K562 (cell line): Measurements from ENCODE around the gene MED29. TPM values are rescaled to one million over a fixed set of nuclear protein-coding genes. Genes with fewer than 3 reads are reported as not detected.
A peak's percentile ranks its signal among the peaks of the same experiment; 100 is the strongest.

ENCODE experiments used
- ATAC-seq: fragments of 200-7000 bp; cut with Tn5 transposase; 3 replicates; pipeline ENCODE4 v1.9.1; 2020; ENCODE audit warnings: moderate library complexity
- BruUV-seq: library from RNA; stranded (reverse); fragments of 400-500 nt; replicated peaks from 2 replicates; lab custom pipeline; 2021; lab: Mats Ljungman, UMichigan
- CTCF ChIA-PET: fragments of 300-600 bp; formaldehyde crosslinking; extraction: SDS; loops from one replicate; lab custom pipeline; 2021; ENCODE audit warnings: low intra/inter-chr PET ratio; lab: Yijun Ruan, JAX
- POLR2A ChIA-PET: fragments of 300-600, 350-650 bp; sonication (Branson Sonifier 250); formaldehyde crosslinking; extraction: SDS; loops from one replicate; lab custom pipeline; 2021; ENCODE audit warnings: antibody characterized with exemption, inconsistent platforms; lab: Yijun Ruan, JAX
- DNase-seq, 4 experiments: peaks; one replicate each; pipeline versions ENCODE4 v3.0.0 to v3.0.0-alpha.2; 2011 to 2018; ENCODE audit warnings: low spot score in 3 of 4, mixed read lengths in 3 of 4; ENCODE audit errors: extremely low read depth in 1 of 4
- FAIRE-seq: peaks from 2 replicates; lab custom pipeline; 2011; peaks lifted over from hg19 to GRCh38; lab: Jason Lieb, UNC
- H2AFZ ChIP-seq: 2 replicates; pipeline ENCODE4 v1.6.0; 2011; ENCODE audit warnings: low read depth, low read length, control low read depth, inconsistent platforms
- H3K27ac ChIP-seq: fragments of 200-600 bp; 3 replicates; pipeline ENCODE4 v1.8.0; 2011; ENCODE audit warnings: low read depth, mild to moderate bottlenecking, control low read depth, inconsistent platforms, low read length, moderate library complexity, mixed read lengths; ENCODE audit errors: extremely low read depth
- H3K27me3 ChIP-seq, 2 experiments: fragments of 300-600 bp in 1 of 2; 2 replicates in 1 of 2; 3 replicates in 1 of 2; pipeline versions ENCODE4 v1.6.0 to v1.8.0; 2011; ENCODE audit warnings: inconsistent platforms in 2 of 2, low read length in 2 of 2, mild to moderate bottlenecking in 1 of 2, mixed read lengths in 1 of 2, moderate library complexity in 1 of 2; ENCODE audit not compliant: control insufficient read depth in 2 of 2, insufficient read depth in 2 of 2
- H3K36me3 ChIP-seq: fragments of 300-600 bp; 3 replicates; pipeline ENCODE4 v1.8.0; 2011; ENCODE audit warnings: mild to moderate bottlenecking, low read length, inconsistent platforms; ENCODE audit not compliant: control insufficient read depth, insufficient read depth
- H3K4me1 ChIP-seq, 2 experiments: fragments of 200-600 bp in 1 of 2; replicated peaks in 1 of 2; 2 replicates in 1 of 2; 3 replicates in 1 of 2; pipeline versions ENCODE4 v1.5.1 to v1.8.0; 2011; ENCODE audit warnings: inconsistent platforms in 2 of 2, low read length in 2 of 2, mild to moderate bottlenecking in 1 of 2, mixed read lengths in 1 of 2, moderate library complexity in 1 of 2; ENCODE audit not compliant: control insufficient read depth in 2 of 2, insufficient read depth in 2 of 2
- H3K4me2 ChIP-seq: 2 replicates; pipeline ENCODE4 v1.6.1; 2011; ENCODE audit warnings: low read length, control low read depth, inconsistent platforms, mixed read lengths; ENCODE audit not compliant: insufficient read depth
- H3K4me3 ChIP-seq: fragments of 200-600 bp; sonication (generic), shearing (Covaris generic); 2 replicates; pipeline ENCODE4 v1.5.1; 2016; ENCODE audit warnings: control low read depth, inconsistent platforms
- H3K79me2 ChIP-seq: fragments of 200-600 bp; 3 replicates; pipeline ENCODE4 v1.8.0; 2011; ENCODE audit warnings: low read length, inconsistent platforms; ENCODE audit not compliant: control insufficient read depth, insufficient read depth
- H3K9ac ChIP-seq, 2 experiments: 2 replicates each; pipeline versions ENCODE4 v1.6.0 to v1.6.1; 2011; ENCODE audit warnings: low read depth in 2 of 2, low read length in 2 of 2, control low read depth in 1 of 2, inconsistent platforms in 1 of 2, mild to moderate bottlenecking in 1 of 2, mixed read lengths in 1 of 2; ENCODE audit not compliant: insufficient read depth in 1 of 2
- H3K9me1 ChIP-seq: one replicate; pipeline ENCODE4 v1.6.0; 2011; ENCODE audit warnings: inconsistent platforms, mild to moderate bottlenecking, low read length, moderate library complexity; ENCODE audit not compliant: control insufficient read depth, insufficient read depth
- H3K9me3 ChIP-seq: replicated peaks from 2 replicates; pipeline ENCODE4 v1.5.1; 2011; ENCODE audit warnings: low read depth, low read length, inconsistent platforms; ENCODE audit not compliant: control insufficient read depth, insufficient read depth
- H4K20me1 ChIP-seq: replicated peaks from 2 replicates; pipeline ENCODE4 v1.6.1; 2011; ENCODE audit warnings: low read length, inconsistent platforms, mixed read lengths; ENCODE audit not compliant: control insufficient read depth, insufficient read depth
- BHLHE40 ChIP-seq: IDR thresholded peaks from 2 replicates; pipeline ENCODE4 v1.6.1; 2011; ENCODE audit warnings: low read length, improper control_type of control experiment
- DDX20 ChIP-seq: fragments of 450-650 bp; IDR thresholded peaks from 2 replicates; pipeline ENCODE4 v1.6.1; 2016; ENCODE audit warnings: missing genetic modification characterization, low read depth, mild to moderate bottlenecking, missing compliant biosample characterization, moderate library complexity
- FOXK2 ChIP-seq, 2 experiments: fragments of 450-650 bp; IDR thresholded peaks in 1 of 2; conservative IDR thresholded peaks in 1 of 2; 2 replicates each; pipeline ENCODE4 v1.6.1; 2016; ENCODE audit warnings: low read depth in 2 of 2, mild to moderate bottlenecking in 1 of 2
- MCM7 ChIP-seq, 2 experiments: fragments of 450-650 bp; IDR thresholded peaks; 2 replicates each; pipeline ENCODE4 v1.6.1; 2016 to 2018
- PCBP1 ChIP-seq: fragments of 200-400 bp; formaldehyde crosslinking; IDR thresholded peaks from 2 replicates; pipeline ENCODE4 v1.6.1; 2018; ENCODE audit warnings: mild to moderate bottlenecking, low read depth, low read length; ENCODE audit not compliant: poor library complexity, severe bottlenecking
- RAD21 ChIP-seq, 2 experiments: fragments of 250-450 bp in 1 of 2; fragments of 450-650 bp in 1 of 2; sonication (Bioruptor Pico) in 1 of 2; formaldehyde crosslinking in 1 of 2; IDR thresholded peaks in 1 of 2; conservative IDR thresholded peaks in 1 of 2; 2 replicates each; pipeline versions ENCODE4 v1.4.0 to v1.8.0; 2020 to 2022; ENCODE audit warnings: mild to moderate bottlenecking in 2 of 2, moderate library complexity in 1 of 2
- RBBP5 ChIP-seq: fragments of 200-600 bp; sonication (generic); IDR thresholded peaks from 2 replicates; pipeline ENCODE4 v1.6.1; 2012; ENCODE audit warnings: borderline replicate concordance, mild to moderate bottlenecking, low read length, control low read depth, inconsistent platforms; ENCODE audit not compliant: insufficient read depth, poor library complexity, severe bottlenecking
- RUNX1 ChIP-seq: sonication (generic); IDR thresholded peaks from 2 replicates; pipeline ENCODE4 v1.6.1; 2016; ENCODE audit warnings: antibody characterized with exemption, low read depth
- SETDB1 ChIP-seq: IDR thresholded peaks from one replicate; pipeline ENCODE4 v1.6.1; 2012; ENCODE audit warnings: low read length, control low read depth, inconsistent platforms
- SIN3B ChIP-seq: fragments of 450-650 bp; IDR thresholded peaks from 2 replicates; pipeline ENCODE4 v1.6.1; 2017; ENCODE audit warnings: low read depth, mild to moderate bottlenecking, moderate library complexity
- SMC3 ChIP-seq: conservative IDR thresholded peaks from 2 replicates; pipeline ENCODE4 v1.6.1; 2011; ENCODE audit warnings: low read depth, low read length, improper control_type of control experiment; ENCODE audit not compliant: insufficient read depth
- SREBF1 ChIP-seq: fragments of 150-350 bp; IDR thresholded peaks from 2 replicates; pipeline ENCODE4 v1.6.1; 2014; ENCODE audit warnings: antibody characterized with exemption, low read depth, low read length, borderline replicate concordance
- TBL1XR1 ChIP-seq, 2 experiments: IDR thresholded peaks; 2 replicates each; pipeline ENCODE4 v1.6.1; 2012; ENCODE audit warnings: improper control_type of control experiment in 2 of 2, low read length in 2 of 2, mild to moderate bottlenecking in 1 of 2
- TEAD2 ChIP-seq: fragments of 450-650 bp; IDR thresholded peaks from 2 replicates; pipeline ENCODE4 v1.6.1; 2016; ENCODE audit warnings: missing genetic modification characterization, control low read depth, missing compliant biosample characterization
- ZFPM2 ChIP-seq: fragments of 250-450 bp; sonication (Bioruptor Pico); IDR thresholded peaks from 2 replicates; pipeline ENCODE4 v1.5.1; 2022; ENCODE audit warnings: mild to moderate bottlenecking
- ZNF324 ChIP-seq: fragments of 250-450 bp; sonication (Bioruptor Pico); IDR thresholded peaks from 2 replicates; pipeline ENCODE4 v1.4.0; 2020; ENCODE audit warnings: mild to moderate bottlenecking
- WGBS: fragments of 100-300 bp; shearing (Covaris generic); methylation state at CpG from one replicate; pipeline ENCODE4 v1.1.6; 2016; ENCODE audit warnings: low coverage, mixed read lengths; ENCODE audit not compliant: insufficient coverage; ENCODE audit errors: missing lambda C conversion rate; 5-methylcytosine and 5-hydroxymethylcytosine counted together
- in situ Hi-C: fragments of 300-500 bp; cut with MboI; formaldehyde crosslinking; loops from 4 replicates; pipeline ENCODE4 v1.15.0; 2018; ENCODE audit warnings: inconsistent platforms, mixed read lengths
- intact Hi-C: fragments of 100-400 bp; cut with micrococcal nuclease; formaldehyde crosslinking; loops from 2 replicates; pipeline ENCODE4 v1.14.2; 2022
- polyA plus RNA-seq, 8 experiments: library from polyadenylated mRNA; depleted of rRNA in 4 of 8; stranded (reverse) in 5 of 8; unstranded in 3 of 8; fragments of >200 nt; fragmentation: Nextera tagmentation in 2 of 8; fragmentation: Illumina TruSeq in 1 of 8; extraction: Ambion mirVana in 2 of 8; extraction: Trizol in 1 of 8; gene quantifications; 2 replicates each; pipeline versions ENCODE4 v1.2.1 to v1.2.3, GENCODE V29; 2011 to 2014; ENCODE audit warnings: inconsistent platforms in 1 of 8, missing spikeins in 1 of 8
- total RNA-seq, 7 experiments: library from RNA; depleted of rRNA in 6 of 7; stranded (reverse); fragments of >200 nt in 6 of 7; fragmentation: Illumina TruSeq in 2 of 7; extraction: Trizol in 2 of 7; gene quantifications; 2 replicates each; pipeline versions ENCODE4 v1.2.1 to v1.2.3, GENCODE V29; 2011 to 2021; ENCODE audit warnings: low replicate concordance in 1 of 7
- TF ChIP-seq, protein P1 (sequence below): fragments of 450-650 bp; IDR thresholded peaks from 2 replicates; pipeline ENCODE4 v1.6.1; 2018; ENCODE audit warnings: mild to moderate bottlenecking, low read depth; ENCODE audit not compliant: partially characterized antibody
- TF ChIP-seq, protein P2 (sequence below): fragments of 450-650 bp; formaldehyde crosslinking; IDR thresholded peaks from 2 replicates; pipeline ENCODE4 v1.4.0; 2022; ENCODE audit warnings: mild to moderate bottlenecking, moderate library complexity
- TF ChIP-seq, protein P3 (sequence below): fragments of 450-650 bp; IDR thresholded peaks from 2 replicates; pipeline ENCODE4 v1.6.1; 2016

The MED29 gene
- total and polyA plus RNA-seq, 9 of the 15 experiments (the other 6 are each of a cell fraction or from before 2014, with no cell fraction given): 1.8 to 22.6 (median 12.4) TPM

DNA sequence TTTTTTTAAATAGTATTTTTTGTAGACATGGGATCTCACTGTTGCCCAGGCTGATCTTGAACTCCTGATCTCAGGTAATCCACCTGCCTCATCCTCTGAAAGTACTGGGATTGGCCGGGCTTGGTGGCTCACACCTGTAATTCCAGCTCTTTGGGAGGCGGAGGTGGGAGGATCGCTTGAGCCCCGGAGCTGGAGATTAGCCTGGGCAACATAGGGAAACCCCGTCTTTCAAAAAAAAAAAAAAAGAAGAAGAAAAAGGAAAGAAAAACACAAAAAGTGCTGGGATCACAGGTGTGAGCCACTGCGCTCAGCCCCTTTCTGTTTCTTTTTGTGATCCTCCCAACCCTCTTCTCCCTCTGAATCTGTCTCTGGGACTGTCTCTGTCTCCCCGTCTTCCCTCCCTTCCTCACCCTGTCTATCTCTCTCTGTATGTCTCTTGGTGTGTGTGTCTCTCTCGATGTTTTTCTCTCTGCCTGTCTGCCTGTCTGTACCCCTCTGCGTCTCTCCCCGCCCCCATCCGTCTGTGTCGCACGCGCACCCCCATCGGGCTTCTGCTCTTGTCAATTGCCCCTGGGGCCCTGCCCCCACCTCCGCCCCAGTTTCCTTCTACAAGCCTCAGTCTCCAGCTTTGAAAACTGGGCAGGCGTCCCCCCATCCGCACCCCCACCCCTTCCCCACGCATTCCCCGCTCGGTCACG lies 14.9 kb downstream of the MED29 start:
- 6% methylated on average over 20 of the region's 22 CpGs for WGBS
- intact Hi-C loops: no loop called here
- FAIRE-seq (peak; percentile 32), DNase-seq (peak in 1 of 4 experiments; percentile 77), ATAC-seq (peak; percentile 3)
- no TSS peak for BruUV-seq
- Histone ChIP-seq H3K27me3 (no peaks in the 10 kb centered on the region), H4K20me1 (peaks cover 4% of the 10 kb centered on the region; the same call in 1 of the 2 replicates), H3K9me1 (peaks cover 3% of the 10 kb centered on the region), H3K27ac (peak overlapping the region; percentile 94), H3K79me2 (peaks cover 48% of the 10 kb centered on the region), H3K9me3 (no peaks in the 10 kb centered on the region), H3K36me3 (peaks cover 13% of the 10 kb centered on the region; the same call in 1 of the 3 replicates), H3K4me1 (peaks cover 64 to 86% of the 10 kb centered on the region in 2 experiments), H3K4me2 (peak overlapping the region; percentile 82), H3K9ac (peak overlapping the region; percentile 65 to 89), H2AFZ (peak overlapping the region; percentile 70), H3K4me3 (peak overlapping the region; percentile 78)
- in situ Hi-C loops: no loop called here
- ChIA-PET POLR2A (interaction anchor here (0.5 to 4.0 kb wide), 7 partner anchors 8 to 77 kb away, joined by 3 to 18 read pairs (median 3); partner anchors contain the start of genes MED29, PAF1, RPS16 and SAMD4B), CTCF (interaction anchor here (0.7 kb wide), 1 partner anchor 291 kb away, joined by 3 read pairs; no protein-coding TSS in a partner anchor)
- TF ChIP-seq RBBP5 (no peak), SETDB1 (no peak), SMC3 (no peak), SREBF1 (no peak), ZNF324 (CRISPR knock-in tag) (no peak), MCM7 (IDR thresholded peaks at IDR 0.05) (no peak), DDX20 (tag) (no peak), RAD21 (CRISPR knock-in tag; conservative IDR thresholded peaks at IDR 0.05 in 1 of 2, IDR thresholded peaks at IDR 0.05 in 1 of 2) (no peak), TBL1XR1 (IDR thresholded peaks at IDR 0.05; ENCODE audit: low read length in 2 of 2) (no peak), BHLHE40 (peak; percentile 15; the same call in 1 of the 2 replicates), TEAD2 (tag) (no peak), PCBP1 (peak; percentile 8), ZFPM2 (CRISPR knock-in tag) (no peak), SIN3B (no peak), RUNX1 (no peak), FOXK2 (conservative IDR thresholded peaks at IDR 0.05 in 1 of 2, IDR thresholded peaks at IDR 0.05 in 1 of 2; ENCODE audit: low read depth in 2 of 2) (no peak)
- TF ChIP-seq, protein P1, sequence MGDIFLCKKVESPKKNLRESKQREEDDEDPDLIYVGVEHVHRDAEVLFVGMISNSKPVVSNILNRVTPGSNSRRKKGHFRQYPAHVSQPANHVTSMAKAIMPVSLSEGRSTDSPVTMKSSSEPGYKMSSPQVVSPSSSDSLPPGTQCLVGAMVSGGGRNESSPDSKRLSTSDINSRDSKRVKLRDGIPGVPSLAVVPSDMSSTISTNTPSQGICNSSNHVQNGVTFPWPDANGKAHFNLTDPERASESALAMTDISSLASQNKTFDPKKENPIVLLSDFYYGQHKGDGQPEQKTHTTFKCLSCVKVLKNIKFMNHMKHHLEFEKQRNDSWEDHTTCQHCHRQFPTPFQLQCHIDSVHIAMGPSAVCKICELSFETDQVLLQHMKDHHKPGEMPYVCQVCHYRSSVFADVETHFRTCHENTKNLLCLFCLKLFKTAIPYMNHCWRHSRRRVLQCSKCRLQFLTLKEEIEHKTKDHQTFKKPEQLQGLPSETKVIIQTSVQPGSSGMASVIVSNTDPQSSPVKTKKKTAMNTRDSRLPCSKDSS: no peak
- TF ChIP-seq, protein P2, sequence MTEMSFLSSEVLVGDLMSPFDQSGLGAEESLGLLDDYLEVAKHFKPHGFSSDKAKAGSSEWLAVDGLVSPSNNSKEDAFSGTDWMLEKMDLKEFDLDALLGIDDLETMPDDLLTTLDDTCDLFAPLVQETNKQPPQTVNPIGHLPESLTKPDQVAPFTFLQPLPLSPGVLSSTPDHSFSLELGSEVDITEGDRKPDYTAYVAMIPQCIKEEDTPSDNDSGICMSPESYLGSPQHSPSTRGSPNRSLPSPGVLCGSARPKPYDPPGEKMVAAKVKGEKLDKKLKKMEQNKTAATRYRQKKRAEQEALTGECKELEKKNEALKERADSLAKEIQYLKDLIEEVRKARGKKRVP (CRISPR knock-in tag): no peak
- TF ChIP-seq, protein P3, sequence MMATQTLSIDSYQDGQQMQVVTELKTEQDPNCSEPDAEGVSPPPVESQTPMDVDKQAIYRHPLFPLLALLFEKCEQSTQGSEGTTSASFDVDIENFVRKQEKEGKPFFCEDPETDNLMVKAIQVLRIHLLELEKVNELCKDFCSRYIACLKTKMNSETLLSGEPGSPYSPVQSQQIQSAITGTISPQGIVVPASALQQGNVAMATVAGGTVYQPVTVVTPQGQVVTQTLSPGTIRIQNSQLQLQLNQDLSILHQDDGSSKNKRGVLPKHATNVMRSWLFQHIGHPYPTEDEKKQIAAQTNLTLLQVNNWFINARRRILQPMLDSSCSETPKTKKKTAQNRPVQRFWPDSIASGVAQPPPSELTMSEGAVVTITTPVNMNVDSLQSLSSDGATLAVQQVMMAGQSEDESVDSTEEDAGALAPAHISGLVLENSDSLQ: peak; percentile 61; the same call in 1 of the 2 replicates
